HCT116 (cell line): ENCODE results near the gene FSD2. TPM values are rescaled to one million over a fixed set of nuclear protein-coding genes. Genes with fewer than 3 reads are reported as not detected.

Experiments used
- ATAC-seq: fragments of 200-7000 bp; cut with Tn5 transposase; 2 replicates; pipeline ENCODE4 v1.9.1; 2020; ENCODE audit warnings: mild to moderate bottlenecking, moderate library complexity
- BruUV-seq: library from RNA; stranded (reverse); fragments of 400-500 nt; replicated peaks from 2 replicates; lab custom pipeline; 2021; lab: Mats Ljungman, UMichigan
- CTCF ChIA-PET: fragments of 300-600 bp; sonication (Branson Sonifier 250); formaldehyde crosslinking; loops from one replicate; lab custom pipeline; 2021; ENCODE audit warnings: antibody characterized with exemption; lab: Charles Lee
- POLR2A ChIA-PET: fragments of 300-600, 350-600 bp; sonication (Branson Sonifier 250); formaldehyde crosslinking; loops from one replicate; lab custom pipeline; 2021; ENCODE audit warnings: antibody characterized with exemption; lab: Charles Lee
- RAD21 ChIA-PET, 2 experiments: fragments of 300-600 bp; sonication (Branson Sonifier 250); formaldehyde crosslinking; loops; one replicate each; lab custom pipeline; 2023; ENCODE audit warnings: low total read pairs in 2 of 2; ENCODE audit not compliant: uncharacterized antibody in 2 of 2, unreplicated experiment in 2 of 2, low non-redundant PET in 1 of 2; lab: Charles Lee
- DNase-seq: peaks from one replicate; pipeline ENCODE4 v3.0.0-alpha.2; 2010; ENCODE audit warnings: low read depth, low spot score
- H2AFZ ChIP-seq: fragments of 200-600 bp; shearing (Covaris generic), sonication (generic); 2 replicates; pipeline ENCODE4 v1.6.1; 2017; ENCODE audit warnings: low read depth, mixed run types, mixed read lengths, antibody characterized with exemption, low read length; ENCODE audit not compliant: poor library complexity, severe bottlenecking
- H3K27ac ChIP-seq: 2 replicates; pipeline ENCODE4 v1.5.1; 2012; ENCODE audit warnings: low read depth, low read length
- H3K27me3 ChIP-seq: fragments of 200-600 bp; sonication (generic); 2 replicates; pipeline ENCODE4 v1.6.1; 2016; ENCODE audit warnings: mixed run types, low read length, mixed read lengths; ENCODE audit not compliant: insufficient read depth
- H3K36me3 ChIP-seq, 2 experiments: fragments of 200-500 bp in 1 of 2; fragments of 200-600 bp in 1 of 2; sonication (Bioruptor generic) in 1 of 2; sonication (generic) in 1 of 2; 2 replicates each; pipeline versions ENCODE4 v1.5.1 to v1.6.1; 2014 to 2016; ENCODE audit warnings: low read length in 2 of 2, inconsistent platforms in 1 of 2, mixed read lengths in 1 of 2, mixed run types in 1 of 2; ENCODE audit not compliant: insufficient read depth in 2 of 2, control insufficient read depth in 1 of 2
- H3K4me1 ChIP-seq, 2 experiments: fragments of 200-600 bp in 1 of 2; sonication (generic) in 1 of 2; 2 replicates each; pipeline versions ENCODE4 v1.5.1 to v1.6.1; 2012 to 2017; ENCODE audit warnings: low read length in 2 of 2, inconsistent platforms in 1 of 2, mild to moderate bottlenecking in 1 of 2, mixed read lengths in 1 of 2, mixed run types in 1 of 2, moderate library complexity in 1 of 2; ENCODE audit not compliant: insufficient read depth in 2 of 2, control insufficient read depth in 1 of 2
- H3K4me2 ChIP-seq: fragments of 200-600 bp; sonication (generic); 2 replicates; pipeline ENCODE4 v1.6.1; 2017; ENCODE audit warnings: mixed run types, low read length, mixed read lengths
- H3K4me3 ChIP-seq, 2 experiments: fragments of 200-600 bp in 1 of 2; sonication (generic) in 1 of 2; replicated peaks in 1 of 2; 2 replicates each; pipeline ENCODE4 v1.5.1; 2011 to 2016; ENCODE audit warnings: low read length in 2 of 2, control low read depth in 1 of 2, low read depth in 1 of 2, mild to moderate bottlenecking in 1 of 2, mixed read lengths in 1 of 2, mixed run types in 1 of 2
- H3K79me2 ChIP-seq: fragments of 200-600 bp; sonication (generic); 2 replicates; pipeline ENCODE4 v1.6.1; 2017; ENCODE audit warnings: mild to moderate bottlenecking, mixed run types, low read length, moderate library complexity, mixed read lengths; ENCODE audit not compliant: insufficient read depth
- H3K9ac ChIP-seq: fragments of 200-600 bp; sonication (generic); 2 replicates; pipeline ENCODE4 v1.6.1; 2016; ENCODE audit warnings: low read length, mixed read lengths
- H3K9me2 ChIP-seq: fragments of 200-600 bp; sonication (generic), shearing (Covaris generic); 2 replicates; pipeline ENCODE4 v1.6.1; 2017; ENCODE audit warnings: mixed run types, mild to moderate bottlenecking, moderate library complexity; ENCODE audit not compliant: insufficient read depth
- H3K9me3 ChIP-seq, 2 experiments: fragments of 200-500 bp in 1 of 2; fragments of 200-600 bp in 1 of 2; sonication (Bioruptor generic) in 1 of 2; sonication (generic) in 1 of 2; 2 replicates each; pipeline ENCODE4 v1.6.1; 2014 to 2017; ENCODE audit warnings: low read length in 2 of 2, mixed read lengths in 2 of 2, inconsistent platforms in 1 of 2, low read depth in 1 of 2, mild to moderate bottlenecking in 1 of 2, mixed run types in 1 of 2, moderate library complexity in 1 of 2; ENCODE audit not compliant: control insufficient read depth in 1 of 2, insufficient read depth in 1 of 2
- H4K20me1 ChIP-seq: fragments of 200-600 bp; sonication (generic), shearing (Covaris generic); 2 replicates; pipeline ENCODE4 v1.6.1; 2017; ENCODE audit warnings: mixed run types, mild to moderate bottlenecking, moderate library complexity; ENCODE audit not compliant: insufficient read depth
- ATF3 ChIP-seq: IDR thresholded peaks from 2 replicates; pipeline ENCODE4 v1.6.1; 2012
- CEBPB ChIP-seq: IDR thresholded peaks from 2 replicates; pipeline ENCODE4 v1.6.1; 2012; ENCODE audit warnings: low read depth
- CTCF ChIP-seq, 3 experiments: fragments of 200-600 bp in 1 of 3; sonication (generic) in 1 of 3; IDR thresholded peaks in 2 of 3; conservative IDR thresholded peaks in 1 of 3; 2 replicates each; pipeline ENCODE4 v1.5.1; 2012 to 2017; ENCODE audit warnings: low read depth in 2 of 3, low read length in 2 of 3, antibody characterized with exemption in 1 of 3, borderline replicate concordance in 1 of 3, control low read depth in 1 of 3, mild to moderate bottlenecking in 1 of 3, mixed read lengths in 1 of 3, mixed run types in 1 of 3, moderate library complexity in 1 of 3; ENCODE audit not compliant: insufficient read depth in 1 of 3
- EGR1 ChIP-seq: IDR thresholded peaks from 2 replicates; pipeline ENCODE4 v1.6.1; 2012; ENCODE audit warnings: low read depth
- ELF1 ChIP-seq: IDR thresholded peaks from 2 replicates; pipeline ENCODE4 v1.6.1; 2012; ENCODE audit warnings: low read depth, borderline replicate concordance
- EZH2 ChIP-seq: fragments of 200-600 bp; sonication (generic); IDR thresholded peaks from 2 replicates; pipeline ENCODE4 v1.6.1; 2017; ENCODE audit warnings: antibody characterized with exemption, mixed run types
- POLR2A ChIP-seq: IDR thresholded peaks from 2 replicates; pipeline ENCODE4 v1.7.0; 2011; ENCODE audit warnings: borderline replicate concordance; ENCODE audit not compliant: insufficient read depth, insufficient read length; ENCODE audit errors: extremely low read depth
- RAD21 ChIP-seq: IDR thresholded peaks from 2 replicates; pipeline ENCODE4 v1.6.1; 2012; ENCODE audit warnings: low read depth, mild to moderate bottlenecking
- REST ChIP-seq: IDR thresholded peaks from 2 replicates; pipeline ENCODE4 v1.6.1; 2012; ENCODE audit warnings: low read depth
- SP1 ChIP-seq: IDR thresholded peaks from 2 replicates; pipeline ENCODE4 v1.6.1; 2012; ENCODE audit warnings: low read depth
- SRF ChIP-seq: IDR thresholded peaks from 2 replicates; pipeline ENCODE4 v1.6.1; 2012; ENCODE audit warnings: low read depth
- TCF7L2 ChIP-seq: IDR thresholded peaks from 2 replicates; pipeline ENCODE4 v1.7.0; 2011; ENCODE audit warnings: borderline replicate concordance, inconsistent platforms; ENCODE audit not compliant: insufficient read depth, insufficient read length; ENCODE audit errors: extremely low read depth
- YY1 ChIP-seq: IDR thresholded peaks from 2 replicates; pipeline ENCODE4 v1.6.1; 2011; ENCODE audit warnings: low read length, low read depth, moderate library complexity, mild to moderate bottlenecking; ENCODE audit not compliant: insufficient replicate concordance; ENCODE audit errors: extremely low read depth
- ZNF274 ChIP-seq: fragments of 200-500 bp; sonication (Bioruptor generic); IDR thresholded peaks from 2 replicates; pipeline ENCODE4 v1.6.1; 2014; ENCODE audit warnings: mild to moderate bottlenecking, low read depth, low read length, inconsistent platforms
- intact Hi-C: fragments of 100-400 bp; cut with micrococcal nuclease; formaldehyde crosslinking; loops from 2 replicates; pipeline ENCODE4 v1.10.0; 2022
- total RNA-seq: library from RNA; stranded (reverse); gene quantifications from one replicate; pipeline ENCODE4 v1.2.1, GENCODE V29; 2021; ENCODE audit not compliant: unreplicated experiment

Gene FSD2
- total RNA-seq, 1 experiment from 2014 or later: not detected

- Histone ChIP-seq H3K9ac (no peak overlapping the region), H4K20me1 (no peaks in the 10 kb centered on the region), H3K79me2 (no peaks in the 10 kb centered on the region), H3K4me3 (no peak overlapping the region), H3K27ac (no peak overlapping the region), H3K4me1 (no peaks in the 10 kb centered on the region), H3K4me2 (no peak overlapping the region), H3K36me3 (no peaks in the 10 kb centered on the region), H2AFZ (no peak overlapping the region), H3K27me3 (peaks cover 5% of the 10 kb centered on the region; the same call in 1 of the 2 replicates), H3K9me2 (no peaks in the 10 kb centered on the region), H3K9me3 (no peaks in the 10 kb centered on the region)
- RAD21 ChIA-PET: no interaction called here
- BruUV-seq: no TSS peak
- POLR2A ChIA-PET: no interaction called here
- intact Hi-C loops: no loop called here
- CTCF ChIA-PET: no interaction called here
- TF ChIP-seq EGR1 (no peak), ELF1 (no peak), ATF3 (no peak), CEBPB (no peak), RAD21 (no peak), SRF (no peak), CTCF (IDR thresholded peaks at IDR 0.05 in 2 of 3, conservative IDR thresholded peaks at IDR 0.05 in 1 of 3; ENCODE audit: borderline replicate concordance in 1 of 3, insufficient read depth in 1 of 3, low read depth in 2 of 3, low read length in 2 of 3) (no peak), REST (no peak), YY1 (no peak), SP1 (no peak), ZNF274 (no peak), TCF7L2 (no peak), POLR2A (no peak), EZH2 (no peak)
- ATAC-seq (no peak), DNase-seq (no peak)
These were observed 7.8 kb downstream of the FSD2 start for GRCh38 chr15:82798104-82798503.
